Raji (cell line): ENCODE data around the gene HNF1A.

Source experiments
- POLR2A ChIP-seq: IDR thresholded peaks from 2 replicates; pipeline ENCODE4 v1.6.1; 2011; ENCODE audit warnings: low read depth, low read length, control low read depth; ENCODE audit not compliant: insufficient read depth

HNF1A gene

GRCh38 chr12:121015825-121016766 is 37.8 kb downstream of the HNF1A start, which contains the start of gene C12orf43:
C12orf43 (minus strand) TSS chr12:121016487; CDS start chr12:121016474, 13 bp downstream.
- TF ChIP-seq POLR2A: peak; percentile 92

GRCh38 chr12:121017966-121018491 is 39.7 kb downstream of the HNF1A start:
- no peak for TF ChIP-seq POLR2A

GRCh38 chr12:121018860-121019617 is 40.7 kb downstream of the HNF1A start:
- no peak for TF ChIP-seq POLR2A

DNA sequence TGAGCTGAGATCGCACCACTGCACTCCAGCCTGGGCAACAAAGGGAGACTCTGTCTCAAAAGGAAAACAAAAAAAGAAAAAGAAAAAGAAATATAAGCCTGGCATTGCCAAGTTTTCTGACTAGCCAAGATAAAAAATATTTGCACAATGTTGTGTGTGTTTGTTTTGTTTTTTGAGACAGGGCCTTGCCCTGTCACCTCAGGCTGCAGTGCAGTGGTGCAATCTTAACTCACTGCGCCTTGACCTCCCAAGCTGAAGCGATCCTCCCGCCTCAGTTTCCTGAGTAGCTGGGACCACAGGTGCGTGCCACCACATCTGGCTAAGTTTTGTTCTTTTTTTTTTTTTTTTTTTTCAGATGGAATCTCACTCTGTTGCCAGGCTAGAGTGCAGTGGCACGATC is 43.4 kb downstream of the HNF1A start:
- TF ChIP-seq POLR2A: no peak

GRCh38 chr12:121022713-121023112 is 44.4 kb downstream of the HNF1A start:
- TF ChIP-seq POLR2A: no peak

- TF ChIP-seq POLR2A: no peak
Observed at GRCh38 chr12:121023799-121024198, 45.5 kb downstream of the HNF1A start.

DNA sequence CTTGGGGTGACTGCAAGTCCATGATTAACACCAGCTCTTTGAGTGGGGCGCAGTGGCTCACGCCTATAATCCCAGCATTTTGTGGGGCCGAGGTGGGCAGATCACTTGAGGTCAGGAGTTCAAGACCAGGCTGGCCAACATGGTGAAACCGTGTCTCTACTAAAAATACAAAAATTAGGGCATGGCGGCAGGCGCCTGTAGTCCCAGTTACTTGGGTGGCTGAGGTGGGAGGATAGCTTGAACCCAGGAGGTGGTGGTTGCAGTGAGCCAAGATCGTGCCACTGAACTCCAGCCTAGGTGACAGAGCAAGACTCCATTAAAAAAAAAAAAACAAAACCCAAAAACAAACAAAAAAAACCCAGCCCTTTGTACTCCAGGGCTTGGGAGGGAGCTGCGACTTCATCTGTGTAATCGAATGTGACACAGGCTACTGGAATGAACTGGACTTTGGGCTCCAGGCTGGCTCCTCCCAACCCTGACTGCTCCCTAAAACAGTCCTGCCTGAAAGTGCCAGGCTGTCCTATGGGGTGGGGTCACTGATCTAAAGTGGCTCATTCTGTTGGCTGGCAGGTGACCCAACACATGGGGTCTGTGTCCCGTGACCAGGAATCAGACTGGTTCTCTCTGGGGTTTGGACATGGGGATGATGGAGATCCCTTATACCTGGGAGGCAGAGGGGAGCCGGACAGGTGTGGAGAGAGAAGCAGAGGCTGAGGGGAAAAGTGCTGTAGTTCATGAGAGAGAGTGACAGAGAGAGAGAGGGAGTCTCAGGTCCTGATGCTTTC is 47.3 kb downstream of the HNF1A start:
- TF ChIP-seq POLR2A: no peak

GRCh38 chr12:121026274-121027045 is 48.1 kb downstream of the HNF1A start:
- TF ChIP-seq POLR2A: no peak

GRCh38 chr12:121030576-121031212 is 52.4 kb downstream of the HNF1A start:
- no peak for TF ChIP-seq POLR2A

- no peak for TF ChIP-seq POLR2A
Observed at GRCh38 chr12:121033625-121034349, 55.4 kb downstream of the HNF1A start.

DNA sequence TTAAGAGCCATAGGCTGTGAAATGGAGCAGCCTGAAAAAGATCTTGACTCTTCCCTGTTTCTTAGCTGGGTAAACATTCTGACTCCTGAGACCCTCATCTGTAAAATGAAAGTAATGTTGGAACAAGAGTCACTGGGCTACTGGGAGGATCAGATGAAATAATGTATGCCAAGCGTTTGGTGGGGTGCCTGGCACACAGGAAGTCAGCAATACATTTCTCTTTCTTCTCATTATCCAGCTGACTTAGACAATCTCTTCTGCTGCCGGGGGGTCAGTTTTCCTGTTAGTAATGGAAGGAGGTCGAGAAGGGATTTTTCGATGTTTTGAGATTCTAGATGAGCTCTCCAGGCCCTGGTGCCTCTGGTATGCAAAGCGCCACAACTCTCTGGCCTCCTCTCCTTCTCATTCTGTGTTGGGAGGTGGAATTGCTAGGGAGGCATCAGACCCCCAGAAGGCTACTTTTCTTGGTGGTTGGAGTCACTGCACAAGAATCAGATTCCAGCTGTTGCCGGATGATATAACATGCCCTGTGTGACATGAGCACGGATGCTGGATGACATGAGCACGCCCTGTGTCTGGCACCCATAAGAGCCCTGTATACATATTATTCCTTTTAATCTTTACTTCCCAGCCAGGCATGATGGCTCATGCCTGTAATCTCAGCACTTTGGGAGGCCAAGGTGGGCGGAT is 56.4 kb downstream of the HNF1A start:
- TF ChIP-seq POLR2A: no peak

DNA sequence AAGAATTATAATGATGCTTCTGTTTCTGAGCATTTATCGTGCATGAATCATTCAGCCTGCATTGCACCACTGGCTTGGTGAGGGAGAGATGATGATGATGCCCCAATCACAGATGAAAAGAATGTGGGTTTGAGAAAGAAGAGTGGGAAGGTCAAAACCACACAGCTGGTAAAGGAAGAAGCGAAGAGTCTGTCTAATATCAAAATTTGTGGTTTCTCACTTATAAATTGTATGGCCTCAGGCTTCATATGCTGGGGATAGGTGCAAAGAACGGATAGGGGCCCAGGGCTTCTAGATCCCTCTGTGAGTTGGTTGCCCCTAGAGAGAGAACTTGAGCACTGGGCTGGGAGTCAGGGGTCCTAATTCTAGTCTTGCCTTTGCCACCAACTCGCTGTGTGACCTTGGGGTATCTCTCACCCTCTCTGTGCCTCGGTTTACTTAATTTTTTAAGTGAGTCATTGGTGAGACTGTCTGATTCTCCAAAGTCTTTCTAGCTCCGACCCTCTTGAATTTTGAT is 58.5 kb downstream of the HNF1A start:
- no peak for TF ChIP-seq POLR2A
